Progenitor cell of endocrine pancreas (in vitro differentiated cells): Measurements from ENCODE around the gene PLXNA2. TPM values are rescaled to one million over a fixed set of nuclear protein-coding genes. Genes with fewer than 3 reads are reported as not detected.

ENCODE experiments used
- DNase-seq: peaks from one replicate; pipeline ENCODE4 v3.0.0; 2021; ENCODE audit warnings: low spot score; ENCODE audit not compliant: unreplicated experiment
- H3K27ac Mint-ChIP-seq: 2 replicates; pipeline ENCODE4 v1.8.0; 2021; ENCODE audit warnings: mild to moderate bottlenecking, moderate library complexity, mixed read lengths
- H3K27me3 Mint-ChIP-seq: 2 replicates; pipeline ENCODE4 v1.8.0; 2021; ENCODE audit warnings: mixed read lengths
- H3K36me3 Mint-ChIP-seq: 2 replicates; pipeline ENCODE4 v1.8.0; 2022; ENCODE audit warnings: mixed read lengths; ENCODE audit not compliant: insufficient read depth
- H3K4me1 Mint-ChIP-seq: 2 replicates; pipeline ENCODE4 v1.8.0; 2021; ENCODE audit warnings: low read depth, mixed read lengths
- H3K4me3 Mint-ChIP-seq: 2 replicates; pipeline ENCODE4 v1.8.0; 2021; ENCODE audit warnings: low read depth, mild to moderate bottlenecking, moderate library complexity, mixed read lengths
- H3K9me3 Mint-ChIP-seq: 2 replicates; pipeline ENCODE4 v1.8.0; 2021; ENCODE audit warnings: low read depth, mixed read lengths
- CTCF ChIP-seq: fragments of 200-600 bp; sonication (generic); IDR thresholded peaks from one replicate; pipeline ENCODE4 v1.5.0; 2021; ENCODE audit warnings: antibody characterized with exemption, mild to moderate bottlenecking; ENCODE audit not compliant: unreplicated experiment
- total RNA-seq: library from RNA; stranded (reverse); gene quantifications from 2 replicates; pipeline ENCODE4 v1.2.1, GENCODE V29; 2021

Gene PLXNA2
- total RNA-seq, 1 donor from 2014 or later = 34.9 TPM

DNA sequence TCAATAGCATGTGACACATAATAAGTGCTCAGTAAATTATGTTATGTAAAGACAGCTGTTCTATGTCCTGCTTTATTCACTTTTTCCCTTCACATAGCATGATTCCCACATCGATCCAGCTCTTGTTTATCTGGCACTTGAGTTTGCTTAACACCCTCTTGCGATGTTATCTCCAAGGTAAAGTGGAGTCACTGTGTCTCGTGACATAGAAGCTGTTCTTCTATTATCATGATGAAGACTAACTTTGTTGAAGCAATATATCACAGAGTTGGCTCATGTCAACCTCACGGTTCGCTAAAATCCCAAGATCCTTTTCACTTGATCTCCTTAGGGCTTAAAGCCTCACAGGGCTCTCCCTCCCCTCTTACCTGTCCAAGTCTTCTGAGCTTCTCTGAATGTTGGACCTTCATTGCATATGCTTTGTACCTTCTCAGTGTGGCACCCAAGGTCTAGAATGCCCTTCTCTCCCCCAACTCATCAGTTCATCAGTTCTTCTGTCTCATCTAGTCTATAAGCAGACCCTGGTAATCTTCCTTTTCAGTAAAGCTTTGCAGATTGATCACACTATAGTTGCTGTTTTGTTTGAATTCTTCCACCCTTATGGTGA is 38.0 kb downstream of the PLXNA2 start:
- no peak for DNase-seq
- Mint-ChIP-seq H3K27ac (no peak overlapping the region), H3K4me1 (peaks cover 19% of the 10 kb centered on the region), H3K36me3 (peaks cover 8% of the 10 kb centered on the region), H3K27me3 (peaks cover 4% of the 10 kb centered on the region), H3K4me3 (no peak overlapping the region), H3K9me3 (no peaks in the 10 kb centered on the region)
- no peak for TF ChIP-seq CTCF

DNA sequence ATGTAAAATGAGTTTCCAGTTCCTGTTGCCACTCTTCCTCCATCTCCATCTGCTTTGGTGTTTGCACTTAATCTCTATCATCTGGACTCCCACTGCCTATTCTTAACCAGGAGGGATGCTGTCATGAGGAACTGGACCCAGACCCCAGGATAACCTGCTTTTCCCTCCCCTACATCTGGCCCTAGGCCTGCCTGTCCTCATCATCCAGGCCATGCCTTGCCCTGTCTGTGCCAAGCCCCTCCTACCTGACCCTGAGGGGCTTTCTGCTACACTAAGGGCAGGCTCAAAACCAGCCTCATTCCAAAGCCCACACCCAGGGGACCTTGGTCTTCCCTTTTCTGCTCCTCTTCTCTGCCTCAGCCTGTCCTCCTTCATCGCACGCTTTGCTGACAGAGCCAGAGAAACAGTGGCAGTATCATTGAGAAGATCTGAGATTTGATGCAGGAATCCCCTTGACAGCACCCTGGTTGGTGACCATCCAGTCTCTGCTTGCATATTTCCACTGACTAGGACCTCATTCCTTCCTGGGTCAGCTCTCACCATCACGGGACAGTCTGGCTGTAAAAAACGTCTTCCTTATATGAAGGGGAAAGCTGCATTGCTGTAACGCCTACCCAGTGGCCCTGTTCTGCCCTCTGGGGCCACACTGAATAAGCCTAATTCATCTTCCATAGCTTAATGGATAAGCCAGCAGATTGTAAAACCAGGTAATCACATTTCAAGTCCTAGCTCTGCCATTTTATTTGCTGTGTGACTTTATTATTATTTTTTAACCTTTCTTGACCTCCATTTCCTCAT is 38.8 kb downstream of the PLXNA2 start:
- Mint-ChIP-seq H3K4me1 (peaks cover 23% of the 10 kb centered on the region), H3K27me3 (peaks cover 4% of the 10 kb centered on the region), H3K36me3 (peaks cover 5% of the 10 kb centered on the region), H3K4me3 (no peak overlapping the region), H3K9me3 (no peaks in the 10 kb centered on the region), H3K27ac (no peak overlapping the region)
- TF ChIP-seq CTCF = no peak
- DNase-seq = no peak

- H3K27ac Mint-ChIP-seq = no peak overlapping the region
- H3K27me3 Mint-ChIP-seq = peaks cover 4% of the 10 kb centered on the region
- H3K9me3 Mint-ChIP-seq = no peaks in the 10 kb centered on the region
- TF ChIP-seq CTCF = no peak
- no peak overlapping the region for H3K4me3 Mint-ChIP-seq
- no peak for DNase-seq
- H3K36me3 Mint-ChIP-seq = peaks cover 5% of the 10 kb centered on the region
- H3K4me1 Mint-ChIP-seq = peaks cover 23% of the 10 kb centered on the region
These were observed 39.4 kb downstream of the PLXNA2 start for GRCh38 chr1:208204779-208205178.

GRCh38 chr1:208203848-208204609 is 40.2 kb downstream of the PLXNA2 start:
- H3K9me3 Mint-ChIP-seq = no peaks in the 10 kb centered on the region
- no peak for TF ChIP-seq CTCF
- peaks cover 5% of the 10 kb centered on the region for H3K36me3 Mint-ChIP-seq
- DNase-seq = no peak
- H3K27ac Mint-ChIP-seq = no peak overlapping the region
- H3K4me3 Mint-ChIP-seq = no peak overlapping the region
- peaks cover 23% of the 10 kb centered on the region for H3K4me1 Mint-ChIP-seq
- H3K27me3 Mint-ChIP-seq = peaks cover 2% of the 10 kb centered on the region

DNA sequence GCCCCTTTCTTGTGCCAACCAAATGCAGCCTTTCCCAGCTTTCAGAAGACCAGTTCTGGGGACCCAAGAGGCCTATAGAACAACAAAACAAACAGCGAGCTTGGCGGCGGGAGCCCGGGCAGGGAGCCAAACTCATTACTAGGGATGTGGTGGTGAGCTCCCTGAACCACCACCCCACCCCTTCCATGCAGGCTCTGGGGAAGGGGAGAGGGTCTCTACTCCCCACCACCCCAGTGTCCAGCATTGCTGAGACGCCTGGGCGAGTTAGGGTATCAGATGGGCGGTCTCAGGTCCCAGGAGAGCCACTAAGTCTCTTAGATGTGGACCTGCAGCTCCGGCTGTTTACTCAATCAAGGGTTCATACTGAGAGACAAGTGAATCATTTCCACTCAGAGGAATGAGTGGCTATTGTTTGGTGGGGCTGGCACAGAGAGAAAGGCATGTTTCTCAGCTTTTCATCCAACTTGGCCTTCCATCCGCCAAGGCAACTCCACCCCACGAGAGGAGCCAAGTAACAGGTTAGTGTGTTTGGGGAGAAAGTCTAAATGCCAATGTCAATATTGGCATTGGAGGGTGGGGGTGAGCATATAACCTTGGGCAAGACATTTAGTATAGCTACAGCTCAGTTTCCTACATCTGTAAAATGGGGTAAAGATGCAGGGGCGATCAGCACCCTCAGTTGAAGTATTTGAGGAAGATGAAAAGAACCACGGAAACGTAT is 40.9 kb downstream of the PLXNA2 start:
- no peak overlapping the region for H3K4me3 Mint-ChIP-seq
- peaks cover 2% of the 10 kb centered on the region for H3K36me3 Mint-ChIP-seq
- DNase-seq = no peak
- H3K27ac Mint-ChIP-seq = peak overlapping the region; percentile 75
- peaks cover 23% of the 10 kb centered on the region for H3K4me1 Mint-ChIP-seq
- no peak for TF ChIP-seq CTCF
- H3K27me3 Mint-ChIP-seq = no peaks in the 10 kb centered on the region
- H3K9me3 Mint-ChIP-seq = no peaks in the 10 kb centered on the region
